ENCODE results near the gene PDZRN3.

Gene PDZRN3

DNA sequence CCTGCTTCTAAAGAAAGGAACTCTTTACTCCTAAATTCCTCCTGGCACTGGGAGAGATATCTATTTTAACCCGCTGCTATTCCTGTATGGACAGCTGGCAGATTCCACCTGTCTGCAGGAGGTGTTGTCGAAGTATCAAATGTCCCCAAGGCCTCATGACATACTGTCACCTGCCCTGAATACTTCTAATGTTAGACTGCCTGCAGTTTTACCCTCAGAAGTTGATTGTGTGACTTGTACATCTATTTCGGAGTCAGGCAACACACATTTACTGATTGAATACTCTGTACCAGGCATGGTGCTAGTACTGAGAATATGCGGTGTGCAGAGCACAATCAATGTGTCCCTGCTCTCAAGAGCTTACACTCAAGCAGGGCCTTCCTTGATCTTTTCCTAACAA lies 38.6 kb downstream of the PDZRN3 start:
- Histone ChIP-seq H3K4me3 (replicated peaks; ENCODE audit: insufficient read depth, low read length) (no peak overlapping the region), H3K27ac (replicated peaks) (no peak overlapping the region), H3K27me3 (ENCODE audit: insufficient read depth, poor library complexity, severe bottlenecking) (peaks cover 8% of the 10 kb centered on the region)
- TF ChIP-seq, protein P1, sequence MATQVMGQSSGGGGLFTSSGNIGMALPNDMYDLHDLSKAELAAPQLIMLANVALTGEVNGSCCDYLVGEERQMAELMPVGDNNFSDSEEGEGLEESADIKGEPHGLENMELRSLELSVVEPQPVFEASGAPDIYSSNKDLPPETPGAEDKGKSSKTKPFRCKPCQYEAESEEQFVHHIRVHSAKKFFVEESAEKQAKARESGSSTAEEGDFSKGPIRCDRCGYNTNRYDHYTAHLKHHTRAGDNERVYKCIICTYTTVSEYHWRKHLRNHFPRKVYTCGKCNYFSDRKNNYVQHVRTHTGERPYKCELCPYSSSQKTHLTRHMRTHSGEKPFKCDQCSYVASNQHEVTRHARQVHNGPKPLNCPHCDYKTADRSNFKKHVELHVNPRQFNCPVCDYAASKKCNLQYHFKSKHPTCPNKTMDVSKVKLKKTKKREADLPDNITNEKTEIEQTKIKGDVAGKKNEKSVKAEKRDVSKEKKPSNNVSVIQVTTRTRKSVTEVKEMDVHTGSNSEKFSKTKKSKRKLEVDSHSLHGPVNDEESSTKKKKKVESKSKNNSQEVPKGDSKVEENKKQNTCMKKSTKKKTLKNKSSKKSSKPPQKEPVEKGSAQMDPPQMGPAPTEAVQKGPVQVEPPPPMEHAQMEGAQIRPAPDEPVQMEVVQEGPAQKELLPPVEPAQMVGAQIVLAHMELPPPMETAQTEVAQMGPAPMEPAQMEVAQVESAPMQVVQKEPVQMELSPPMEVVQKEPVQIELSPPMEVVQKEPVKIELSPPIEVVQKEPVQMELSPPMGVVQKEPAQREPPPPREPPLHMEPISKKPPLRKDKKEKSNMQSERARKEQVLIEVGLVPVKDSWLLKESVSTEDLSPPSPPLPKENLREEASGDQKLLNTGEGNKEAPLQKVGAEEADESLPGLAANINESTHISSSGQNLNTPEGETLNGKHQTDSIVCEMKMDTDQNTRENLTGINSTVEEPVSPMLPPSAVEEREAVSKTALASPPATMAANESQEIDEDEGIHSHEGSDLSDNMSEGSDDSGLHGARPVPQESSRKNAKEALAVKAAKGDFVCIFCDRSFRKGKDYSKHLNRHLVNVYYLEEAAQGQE (IDR thresholded peaks at IDR 0.05; ENCODE audit: insufficient replicate concordance, low read depth) = no peak
- TF ChIP-seq GABPA (IDR thresholded peaks at IDR 0.05; ENCODE audit: low read depth) (no peak), POLR2AphosphoS5 (IDR thresholded peaks at IDR 0.05; ENCODE audit: low read depth) (no peak), SPI1 (IDR thresholded peaks at IDR 0.05; ENCODE audit: borderline replicate concordance, low read depth) (no peak)
- TF ChIP-seq, protein P2, sequence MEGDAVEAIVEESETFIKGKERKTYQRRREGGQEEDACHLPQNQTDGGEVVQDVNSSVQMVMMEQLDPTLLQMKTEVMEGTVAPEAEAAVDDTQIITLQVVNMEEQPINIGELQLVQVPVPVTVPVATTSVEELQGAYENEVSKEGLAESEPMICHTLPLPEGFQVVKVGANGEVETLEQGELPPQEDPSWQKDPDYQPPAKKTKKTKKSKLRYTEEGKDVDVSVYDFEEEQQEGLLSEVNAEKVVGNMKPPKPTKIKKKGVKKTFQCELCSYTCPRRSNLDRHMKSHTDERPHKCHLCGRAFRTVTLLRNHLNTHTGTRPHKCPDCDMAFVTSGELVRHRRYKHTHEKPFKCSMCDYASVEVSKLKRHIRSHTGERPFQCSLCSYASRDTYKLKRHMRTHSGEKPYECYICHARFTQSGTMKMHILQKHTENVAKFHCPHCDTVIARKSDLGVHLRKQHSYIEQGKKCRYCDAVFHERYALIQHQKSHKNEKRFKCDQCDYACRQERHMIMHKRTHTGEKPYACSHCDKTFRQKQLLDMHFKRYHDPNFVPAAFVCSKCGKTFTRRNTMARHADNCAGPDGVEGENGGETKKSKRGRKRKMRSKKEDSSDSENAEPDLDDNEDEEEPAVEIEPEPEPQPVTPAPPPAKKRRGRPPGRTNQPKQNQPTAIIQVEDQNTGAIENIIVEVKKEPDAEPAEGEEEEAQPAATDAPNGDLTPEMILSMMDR (IDR thresholded peaks at IDR 0.05; ENCODE audit: insufficient read depth, low read length) = no peak
- DNase-seq (ENCODE audit: low read depth in 1 of 2, low spot score in 1 of 2) = no peak

DNA sequence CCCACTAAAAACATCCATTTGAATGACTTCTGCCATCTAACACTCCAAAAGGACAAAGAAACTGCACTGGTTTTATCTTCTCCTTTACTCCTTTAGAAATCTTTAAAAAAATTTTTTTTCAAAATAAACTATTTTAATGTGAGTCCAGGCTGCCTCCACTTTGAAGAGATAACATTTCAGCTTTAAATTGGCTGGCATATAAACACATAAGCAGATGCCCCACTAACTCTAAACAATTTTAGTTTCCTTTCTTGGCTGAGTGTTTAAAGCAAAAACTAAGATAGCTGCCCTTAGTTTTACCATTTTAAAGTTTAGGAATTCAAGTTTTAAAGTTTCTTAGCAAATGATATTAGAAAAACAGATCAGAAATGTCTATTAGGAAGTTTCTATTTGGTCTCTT lies 39.9 kb downstream of the PDZRN3 start:
- Histone ChIP-seq H3K4me3 (replicated peaks; ENCODE audit: insufficient read depth, low read length) (no peak overlapping the region), H3K27ac (replicated peaks) (no peak overlapping the region), H3K27me3 (ENCODE audit: insufficient read depth, poor library complexity, severe bottlenecking) (peaks cover 14% of the 10 kb centered on the region)
- DNase-seq (ENCODE audit: low read depth in 1 of 2, low spot score in 1 of 2) = no peak
- no peak for TF ChIP-seq POLR2AphosphoS5 (IDR thresholded peaks at IDR 0.05; ENCODE audit: low read depth)
- TF ChIP-seq, protein P1 (IDR thresholded peaks at IDR 0.05; ENCODE audit: insufficient replicate concordance, low read depth) = no peak

DNA sequence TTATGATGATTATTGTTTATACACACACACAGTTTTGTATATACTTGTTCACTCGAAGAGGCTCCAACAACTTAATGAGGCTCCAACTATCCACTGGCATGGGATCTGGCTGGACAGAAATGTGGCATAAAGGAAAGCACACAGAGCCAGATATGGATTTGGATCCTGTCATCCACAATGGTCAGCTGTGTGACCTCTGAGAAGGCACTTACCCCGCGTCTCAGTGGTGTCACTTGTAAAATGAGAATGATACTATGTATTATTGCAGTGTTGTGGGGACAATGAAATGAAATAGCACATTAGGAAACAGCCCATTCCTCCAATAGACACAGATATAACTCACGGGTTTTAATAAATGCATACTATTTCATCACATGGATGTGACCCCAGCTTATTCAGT lies 42.2 kb downstream of the PDZRN3 start:
- H3K27ac ChIP-seq (replicated peaks) = no peak overlapping the region
- no peak for DNase-seq (ENCODE audit: low read depth in 1 of 2, low spot score in 1 of 2)
- no peak overlapping the region for H3K4me3 ChIP-seq (replicated peaks; ENCODE audit: insufficient read depth, low read length)
- TF ChIP-seq GABPA (IDR thresholded peaks at IDR 0.05; ENCODE audit: low read depth) = no peak
- TF ChIP-seq, protein P1 (IDR thresholded peaks at IDR 0.05; ENCODE audit: insufficient replicate concordance, low read depth) = no peak
- TF ChIP-seq POLR2AphosphoS5 (IDR thresholded peaks at IDR 0.05; ENCODE audit: low read depth) = no peak
- TF ChIP-seq, protein P2 (IDR thresholded peaks at IDR 0.05; ENCODE audit: insufficient read depth, low read length) = no peak
- TF ChIP-seq SPI1 (IDR thresholded peaks at IDR 0.05; ENCODE audit: borderline replicate concordance, low read depth) = no peak
- peaks cover 17% of the 10 kb centered on the region for H3K27me3 ChIP-seq (ENCODE audit: insufficient read depth, poor library complexity, severe bottlenecking)
